ENCODE measurements around the gene SMCR8.
A peak's percentile ranks its signal among the peaks of the same experiment; 100 is the strongest.
"Not testable (repeated sequence)": the region's sequence is repeated elsewhere in the genome, so short reads cannot be mapped to it uniquely, and the experiment has no call there.

The SMCR8 gene

GRCh38 chr17:18361837-18362697, 47.0 kb downstream of the SMCR8 start:
- DNase-seq (ENCODE audit: low spot score): no peak

- no peak for DNase-seq (ENCODE audit: low spot score)
These were observed 47.6 kb downstream of the SMCR8 start for GRCh38 chr17:18362698-18363100.

- peak; percentile 93 for DNase-seq (ENCODE audit: low spot score)
These were observed 48.3 kb downstream of the SMCR8 start, which contains the start of gene SHMT1 for GRCh38 chr17:18363101-18364049. Gene SHMT1, minus strand, starts transcription at chr17:18363550. Its CDS starts 7,569 bp downstream, at chr17:18355981.

GRCh38 chr17:18364166-18364565, 49.1 kb downstream of the SMCR8 start:
- DNase-seq (ENCODE audit: low spot score): no peak

GRCh38 chr17:18368946-18369345, 53.9 kb downstream of the SMCR8 start:
- DNase-seq (ENCODE audit: low spot score): no peak

GRCh38 chr17:18370761-18371160, 55.7 kb downstream of the SMCR8 start:
- no peak for DNase-seq (ENCODE audit: low spot score)

- no peak for DNase-seq (ENCODE audit: low spot score)
These were observed 56.4 kb downstream of the SMCR8 start for GRCh38 chr17:18371455-18371854.

GRCh38 chr17:18373181-18373580, 58.1 kb downstream of the SMCR8 start:
- DNase-seq (ENCODE audit: low spot score): not testable (repeated sequence)

GRCh38 chr17:18374216-18374615, 59.1 kb downstream of the SMCR8 start:
- no peak for DNase-seq (ENCODE audit: low spot score)

All from left forelimb (tissue), 1 donor.